Peyer's patch (tissue), 4 donors: ENCODE data around the gene CD274.

Experiments used
- POLR2A ChIP-seq, 2 donors: fragments of 450-650 bp; IDR thresholded peaks; one replicate each; pipeline ENCODE4 v1.5.1; 2017; ENCODE audit warnings: antibody characterized with exemption in 2 of 2, mild to moderate bottlenecking in 2 of 2, moderate library complexity in 2 of 2
- TF ChIP-seq, protein P1 (sequence below), 6 experiments: fragments of 450-650 bp in 4 of 6; fragments of 200-600 bp in 2 of 6; sonication (generic) in 1 of 6; IDR thresholded peaks; one replicate each; pipeline ENCODE4 v1.5.1; 2017 to 2019; ENCODE audit warnings: antibody characterized with exemption in 6 of 6, mild to moderate bottlenecking in 3 of 6, moderate library complexity in 1 of 6

- TF ChIP-seq POLR2A (IDR thresholded peaks at IDR 0.05), result no peak
- TF ChIP-seq, protein P1, sequence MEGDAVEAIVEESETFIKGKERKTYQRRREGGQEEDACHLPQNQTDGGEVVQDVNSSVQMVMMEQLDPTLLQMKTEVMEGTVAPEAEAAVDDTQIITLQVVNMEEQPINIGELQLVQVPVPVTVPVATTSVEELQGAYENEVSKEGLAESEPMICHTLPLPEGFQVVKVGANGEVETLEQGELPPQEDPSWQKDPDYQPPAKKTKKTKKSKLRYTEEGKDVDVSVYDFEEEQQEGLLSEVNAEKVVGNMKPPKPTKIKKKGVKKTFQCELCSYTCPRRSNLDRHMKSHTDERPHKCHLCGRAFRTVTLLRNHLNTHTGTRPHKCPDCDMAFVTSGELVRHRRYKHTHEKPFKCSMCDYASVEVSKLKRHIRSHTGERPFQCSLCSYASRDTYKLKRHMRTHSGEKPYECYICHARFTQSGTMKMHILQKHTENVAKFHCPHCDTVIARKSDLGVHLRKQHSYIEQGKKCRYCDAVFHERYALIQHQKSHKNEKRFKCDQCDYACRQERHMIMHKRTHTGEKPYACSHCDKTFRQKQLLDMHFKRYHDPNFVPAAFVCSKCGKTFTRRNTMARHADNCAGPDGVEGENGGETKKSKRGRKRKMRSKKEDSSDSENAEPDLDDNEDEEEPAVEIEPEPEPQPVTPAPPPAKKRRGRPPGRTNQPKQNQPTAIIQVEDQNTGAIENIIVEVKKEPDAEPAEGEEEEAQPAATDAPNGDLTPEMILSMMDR (IDR thresholded peaks at IDR 0.05), result no peak
Observed at GRCh38 chr9:5518937-5519319, 68.6 kb downstream of the CD274 start.
